ENCODE data around the gene UTS2B.

- TF ChIP-seq POLR2AphosphoS5 (IDR thresholded peaks at IDR 0.05; ENCODE audit: low read depth, low read length) (no peak), POLR2A (IDR thresholded peaks at IDR 0.05; ENCODE audit: low read depth, low read length) (no peak), TAF1 (IDR thresholded peaks at IDR 0.05; ENCODE audit: borderline replicate concordance, low read depth, low read length) (no peak)
Measured at GRCh38 chr3:191255156-191255555, 75.2 kb downstream of the UTS2B start.
